ENCODE results near the gene NCOA1. TPM values are rescaled to one million over a fixed set of nuclear protein-coding genes. Genes with fewer than 3 reads are reported as not detected.
"Not testable (repeated sequence)": the region's sequence is repeated elsewhere in the genome, so short reads cannot be mapped to it uniquely, and the experiment has no call there.

Gene NCOA1
- total and polyA plus RNA-seq, 3 donors from 2014 or later: 52.3 to 124 (median 109) TPM

DNA sequence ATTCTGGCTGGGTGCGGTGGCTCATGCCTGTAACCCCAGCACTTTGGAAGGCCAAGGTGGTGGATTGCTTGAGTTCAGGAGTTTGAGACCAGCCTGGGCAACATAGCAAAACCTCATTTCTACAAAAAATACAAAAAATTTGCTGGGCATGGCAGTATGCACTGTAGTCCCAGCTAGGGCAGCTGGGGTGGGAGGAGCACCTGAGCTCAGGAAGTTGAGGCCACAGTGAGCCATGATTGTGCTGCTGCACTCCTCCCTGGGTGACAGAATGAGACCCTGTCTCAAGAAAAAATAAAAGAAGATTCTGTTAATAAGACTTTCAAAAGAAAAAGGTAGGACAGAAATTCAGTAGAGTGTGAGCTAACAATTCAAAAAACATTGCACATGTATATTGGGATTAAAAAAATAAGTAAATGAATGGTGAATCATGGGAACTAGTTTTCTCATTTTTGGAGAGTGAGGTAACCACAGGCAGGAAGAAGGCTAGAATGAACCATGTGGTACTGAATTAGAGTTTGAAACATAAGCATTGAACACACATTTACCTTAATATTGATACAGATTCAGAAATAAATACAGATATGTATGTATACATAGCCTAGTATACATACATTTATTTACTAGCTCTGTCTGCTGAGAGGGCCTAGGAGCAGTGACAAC, 53.5 kb downstream of the NCOA1 start:
- Histone ChIP-seq H3K4me1 (no peaks in the 10 kb centered on the region), H3K27me3 (no peaks in the 10 kb centered on the region)
- intact Hi-C loops (cut with DNase I; ENCODE audit: low total_unique reads): no loop called here

DNA sequence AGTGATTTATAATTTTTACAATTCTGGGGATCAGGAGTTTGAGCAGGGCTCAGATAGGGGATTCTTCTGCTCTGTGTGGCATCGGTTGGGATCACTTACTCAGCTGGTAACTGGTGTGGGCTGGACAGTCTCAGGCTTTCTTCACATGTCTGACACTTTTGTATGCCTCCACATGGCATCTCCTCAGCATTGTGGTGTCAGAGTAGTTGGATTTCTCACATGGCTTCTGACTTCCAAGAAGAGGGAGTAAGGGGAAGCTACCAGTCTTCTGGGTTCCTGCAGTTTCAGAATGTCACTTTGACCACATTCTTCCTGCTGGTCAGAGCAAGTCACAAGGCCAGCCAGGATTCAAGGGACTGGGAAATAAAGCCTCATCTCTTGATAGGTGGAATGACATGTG, 55.6 kb downstream of the NCOA1 start:
- DNase-seq: no peak
- intact Hi-C loops (cut with DNase I; ENCODE audit: low total_unique reads): no loop called here
- H3K4me1 ChIP-seq: no peaks in the 10 kb centered on the region
- 96 to 100% methylated on average over 1 of the region's 1 CpG for WGBS, 2 donors
- no peaks in the 10 kb centered on the region for H3K27me3 ChIP-seq
- no peaks in the 10 kb centered on the region for H3K9me3 ChIP-seq
- TF ChIP-seq, protein P1, sequence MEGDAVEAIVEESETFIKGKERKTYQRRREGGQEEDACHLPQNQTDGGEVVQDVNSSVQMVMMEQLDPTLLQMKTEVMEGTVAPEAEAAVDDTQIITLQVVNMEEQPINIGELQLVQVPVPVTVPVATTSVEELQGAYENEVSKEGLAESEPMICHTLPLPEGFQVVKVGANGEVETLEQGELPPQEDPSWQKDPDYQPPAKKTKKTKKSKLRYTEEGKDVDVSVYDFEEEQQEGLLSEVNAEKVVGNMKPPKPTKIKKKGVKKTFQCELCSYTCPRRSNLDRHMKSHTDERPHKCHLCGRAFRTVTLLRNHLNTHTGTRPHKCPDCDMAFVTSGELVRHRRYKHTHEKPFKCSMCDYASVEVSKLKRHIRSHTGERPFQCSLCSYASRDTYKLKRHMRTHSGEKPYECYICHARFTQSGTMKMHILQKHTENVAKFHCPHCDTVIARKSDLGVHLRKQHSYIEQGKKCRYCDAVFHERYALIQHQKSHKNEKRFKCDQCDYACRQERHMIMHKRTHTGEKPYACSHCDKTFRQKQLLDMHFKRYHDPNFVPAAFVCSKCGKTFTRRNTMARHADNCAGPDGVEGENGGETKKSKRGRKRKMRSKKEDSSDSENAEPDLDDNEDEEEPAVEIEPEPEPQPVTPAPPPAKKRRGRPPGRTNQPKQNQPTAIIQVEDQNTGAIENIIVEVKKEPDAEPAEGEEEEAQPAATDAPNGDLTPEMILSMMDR (IDR thresholded peaks at IDR 0.05): no peak
- no peak for TF ChIP-seq POLR2A (IDR thresholded peaks at IDR 0.05)
- H3K36me3 ChIP-seq (ENCODE audit: low read depth, missing control alignments): no peaks in the 10 kb centered on the region
- H3K4me3 ChIP-seq: no peak overlapping the region
- H3K27ac ChIP-seq: no peak overlapping the region

More for the DNA sequence above, 53.5 kb downstream of the NCOA1 start:
- no peak overlapping the region for H3K4me3 ChIP-seq
- TF ChIP-seq POLR2A (IDR thresholded peaks at IDR 0.05): no peak
- TF ChIP-seq, protein P1 (IDR thresholded peaks at IDR 0.05): no peak
- 96 to 100% methylated on average over 1 of the region's 1 CpG for WGBS, 2 donors
- no peak overlapping the region for H3K27ac ChIP-seq
- DNase-seq: no peak
- no peaks in the 10 kb centered on the region for H3K36me3 ChIP-seq (ENCODE audit: low read depth, missing control alignments)
- H3K9me3 ChIP-seq: no peaks in the 10 kb centered on the region

DNA sequence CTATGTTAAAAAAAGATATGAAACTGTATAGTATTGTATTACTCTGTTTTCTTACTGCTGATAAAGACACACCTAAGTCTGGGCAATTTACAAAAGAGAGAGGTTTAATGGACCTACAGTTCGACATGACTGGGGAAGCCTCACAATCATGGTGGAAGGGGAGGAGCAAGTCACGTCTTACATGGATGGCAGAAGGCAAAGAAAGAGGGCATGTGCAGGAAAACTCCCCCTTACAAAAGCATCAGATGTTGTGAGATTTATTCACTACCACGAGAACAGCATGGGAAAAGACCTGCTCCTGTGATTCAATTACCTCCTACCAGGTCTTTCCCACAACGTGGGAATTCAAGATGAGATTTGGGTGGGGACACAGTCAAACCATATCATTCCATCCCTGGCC, 57.0 kb downstream of the NCOA1 start:
- Histone ChIP-seq H3K27ac (no peak overlapping the region), H3K4me1 (no peaks in the 10 kb centered on the region), H3K4me3 (no peak overlapping the region), H3K9me3 (no peaks in the 10 kb centered on the region), H3K36me3 (ENCODE audit: low read depth, missing control alignments) (no peaks in the 10 kb centered on the region), H3K27me3 (no peaks in the 10 kb centered on the region)
- intact Hi-C loops (cut with DNase I; ENCODE audit: low total_unique reads): no loop called here
- 82 to 90% methylated on average over 4 of the region's 4 CpGs for WGBS, 2 donors
- DNase-seq: no peak
- TF ChIP-seq POLR2A (IDR thresholded peaks at IDR 0.05): no peak
- TF ChIP-seq, protein P1 (IDR thresholded peaks at IDR 0.05): no peak

DNA sequence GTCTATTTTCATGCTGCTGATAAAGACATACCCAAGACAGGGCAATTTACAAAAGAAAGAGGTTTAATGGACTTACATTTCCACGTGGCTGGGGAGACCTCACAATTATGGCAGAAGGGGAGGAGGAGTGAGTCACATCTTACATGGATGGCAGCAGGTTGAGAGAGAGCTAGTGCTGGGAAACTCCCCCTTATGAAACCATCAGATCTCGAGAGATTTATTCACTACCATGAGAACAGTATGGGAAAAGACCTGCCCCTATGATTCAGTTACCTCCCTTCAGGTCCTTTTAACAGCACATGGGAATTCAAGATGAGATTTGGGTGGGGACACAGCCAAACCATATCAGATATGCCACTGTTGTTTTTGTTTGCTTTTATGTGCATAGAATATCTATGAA, 59.2 kb downstream of the NCOA1 start:
- 73 to 82% methylated on average over 2 of the region's 2 CpGs for WGBS, 2 donors
- intact Hi-C loops (cut with DNase I; ENCODE audit: low total_unique reads); H3K27ac ChIP-seq; H3K4me3 ChIP-seq; DNase-seq; H3K27me3 ChIP-seq; H3K9me3 ChIP-seq; H3K4me1 ChIP-seq; H3K36me3 ChIP-seq (ENCODE audit: low read depth, missing control alignments): not testable (repeated sequence)

DNA sequence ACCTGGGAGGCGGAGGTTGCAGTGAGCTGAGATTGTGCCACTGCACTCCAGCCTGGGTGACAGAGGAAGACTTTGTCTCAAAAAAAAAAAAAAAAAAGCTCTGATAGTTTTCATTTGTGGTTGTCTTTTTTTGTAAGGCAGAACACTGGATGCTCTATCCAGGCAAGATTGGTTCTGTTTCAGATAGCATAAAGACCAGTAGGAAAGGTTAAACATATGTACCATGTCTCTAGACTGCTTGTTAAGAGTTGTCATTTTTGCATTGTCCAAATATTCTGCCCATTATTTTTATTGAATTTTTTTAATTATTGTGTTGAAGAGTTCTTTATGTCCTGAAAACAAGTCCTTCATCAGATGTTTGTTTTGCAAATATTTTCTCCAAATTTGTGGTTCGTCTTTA, 60.0 kb downstream of the NCOA1 start:
- no peak overlapping the region for H3K4me3 ChIP-seq
- intact Hi-C loops (cut with DNase I; ENCODE audit: low total_unique reads): no loop called here
- no peaks in the 10 kb centered on the region for H3K9me3 ChIP-seq
- no peak for TF ChIP-seq POLR2A (IDR thresholded peaks at IDR 0.05)
- TF ChIP-seq, protein P1 (IDR thresholded peaks at IDR 0.05): no peak
- DNase-seq: no peak
- WGBS, 2 donors: 95 to 98% methylated on average over 2 of the region's 2 CpGs
- H3K36me3 ChIP-seq (ENCODE audit: low read depth, missing control alignments): no peaks in the 10 kb centered on the region
- no peak overlapping the region for H3K27ac ChIP-seq
- H3K4me1 ChIP-seq: no peaks in the 10 kb centered on the region
- no peaks in the 10 kb centered on the region for H3K27me3 ChIP-seq

Measured in testis (tissue), 3 donors.